Suprapubic skin (tissue), 3 donors: ENCODE data around the gene RHOB.

Source experiments
- CTCF ChIP-seq, 2 donors: fragments of 200-600 bp in 1 of 2; fragments of 450-650 bp in 1 of 2; sonication (generic) in 1 of 2; IDR thresholded peaks; one replicate each; pipeline ENCODE4 v1.5.1; 2016 to 2019; ENCODE audit warnings: antibody characterized with exemption in 2 of 2, mild to moderate bottlenecking in 1 of 2, moderate library complexity in 1 of 2
- POLR2A ChIP-seq, 2 donors: fragments of 450-650 bp; IDR thresholded peaks; one replicate each; pipeline ENCODE4 v1.6.1; 2017; ENCODE audit warnings: antibody characterized with exemption in 2 of 2, mild to moderate bottlenecking in 2 of 2, moderate library complexity in 2 of 2

GRCh38 chr2:20449501-20450200 lies 2.8 kb downstream of the RHOB start:
- TF ChIP-seq CTCF (IDR thresholded peaks at IDR 0.05) (no peak), POLR2A (IDR thresholded peaks at IDR 0.05) (no peak)
